Fibroblast of pulmonary artery (primary cell): Measurements from ENCODE around the gene TMCC3.
A peak's percentile ranks its signal among the peaks of the same experiment; 100 is the strongest.

Source experiments
- DNase-seq: peaks from one replicate; pipeline ENCODE4 v3.0.0-alpha.2; 2010; ENCODE audit warnings: low read depth
- H3K4me3 ChIP-seq: replicated peaks from 2 replicates; pipeline ENCODE4 v1.5.1; 2011; ENCODE audit warnings: low read depth, mild to moderate bottlenecking, control low read depth, low read length, moderate library complexity
- TF ChIP-seq, protein P1 (sequence below): IDR thresholded peaks from 2 replicates; pipeline ENCODE4 v1.5.1; 2011; ENCODE audit warnings: mild to moderate bottlenecking, control low read depth, low read length, inconsistent platforms; ENCODE audit errors: missing control alignments

The TMCC3 gene

DNA sequence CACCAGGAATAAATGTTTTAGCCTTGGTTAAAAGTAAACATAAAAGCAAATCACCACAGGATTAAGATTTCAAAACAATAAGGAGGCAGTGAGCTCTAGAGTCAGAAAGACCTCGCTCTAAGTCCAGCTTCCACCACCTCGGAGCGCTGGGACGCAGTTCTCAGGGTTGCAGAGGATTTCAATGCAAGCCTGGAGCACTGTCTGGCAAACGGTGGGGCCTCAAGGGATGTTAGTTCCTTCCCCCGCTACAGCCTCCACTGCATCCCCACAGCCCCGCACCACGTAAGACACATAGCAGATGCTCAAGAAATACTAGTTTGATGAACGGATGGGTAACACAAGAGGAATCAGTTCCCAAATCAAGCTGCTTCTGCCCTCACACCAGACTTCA is 39.3 kb upstream of the TMCC3 start:
- H3K4me3 ChIP-seq: peak overlapping the region; percentile 15
- peak; percentile 26 for DNase-seq
- TF ChIP-seq, protein P1, sequence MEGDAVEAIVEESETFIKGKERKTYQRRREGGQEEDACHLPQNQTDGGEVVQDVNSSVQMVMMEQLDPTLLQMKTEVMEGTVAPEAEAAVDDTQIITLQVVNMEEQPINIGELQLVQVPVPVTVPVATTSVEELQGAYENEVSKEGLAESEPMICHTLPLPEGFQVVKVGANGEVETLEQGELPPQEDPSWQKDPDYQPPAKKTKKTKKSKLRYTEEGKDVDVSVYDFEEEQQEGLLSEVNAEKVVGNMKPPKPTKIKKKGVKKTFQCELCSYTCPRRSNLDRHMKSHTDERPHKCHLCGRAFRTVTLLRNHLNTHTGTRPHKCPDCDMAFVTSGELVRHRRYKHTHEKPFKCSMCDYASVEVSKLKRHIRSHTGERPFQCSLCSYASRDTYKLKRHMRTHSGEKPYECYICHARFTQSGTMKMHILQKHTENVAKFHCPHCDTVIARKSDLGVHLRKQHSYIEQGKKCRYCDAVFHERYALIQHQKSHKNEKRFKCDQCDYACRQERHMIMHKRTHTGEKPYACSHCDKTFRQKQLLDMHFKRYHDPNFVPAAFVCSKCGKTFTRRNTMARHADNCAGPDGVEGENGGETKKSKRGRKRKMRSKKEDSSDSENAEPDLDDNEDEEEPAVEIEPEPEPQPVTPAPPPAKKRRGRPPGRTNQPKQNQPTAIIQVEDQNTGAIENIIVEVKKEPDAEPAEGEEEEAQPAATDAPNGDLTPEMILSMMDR: no peak

GRCh38 chr12:94689002-94689645 is 38.8 kb upstream of the TMCC3 start:
- TF ChIP-seq, protein P1: no peak
- peak overlapping the region; percentile 15 for H3K4me3 ChIP-seq
- DNase-seq: peak; percentile 76

GRCh38 chr12:94687891-94688290 is 37.5 kb upstream of the TMCC3 start:
- TF ChIP-seq, protein P1: no peak
- no peak for DNase-seq
- no peak overlapping the region for H3K4me3 ChIP-seq

DNA sequence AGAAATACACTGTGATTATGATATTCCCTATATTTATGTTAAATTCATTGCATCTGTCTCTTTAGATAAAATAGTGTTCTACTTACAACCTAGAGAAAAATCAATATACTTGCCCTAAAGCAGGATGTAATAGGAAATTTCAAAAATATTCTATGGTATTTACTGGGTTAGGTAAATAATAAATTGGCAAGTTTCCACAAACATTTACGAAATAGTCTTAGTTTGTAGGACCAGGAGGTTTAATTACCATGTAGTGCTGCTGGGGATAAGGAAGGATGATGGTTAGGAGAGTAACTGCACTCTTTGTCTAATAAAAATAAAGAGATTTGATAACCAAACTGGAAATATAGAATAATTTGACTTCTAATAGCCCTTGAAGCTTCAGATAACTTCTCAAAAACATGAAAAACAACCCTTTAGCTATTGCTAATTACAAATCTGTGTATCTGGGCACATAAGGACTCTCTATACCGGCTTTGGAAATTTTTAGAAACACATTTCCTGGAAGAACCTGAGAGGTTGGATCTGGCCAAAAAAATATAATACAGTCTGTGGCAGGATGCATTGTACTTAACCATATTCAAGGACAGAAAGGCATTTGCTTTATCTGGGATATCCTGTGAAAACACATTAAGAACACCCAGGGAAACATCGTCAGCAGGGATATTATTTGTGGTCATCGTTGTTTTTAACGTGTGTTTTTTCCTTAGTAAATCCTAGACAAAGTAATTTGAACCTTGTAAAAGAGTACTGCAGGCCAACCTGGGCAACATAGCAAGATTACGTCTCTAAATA is 36.7 kb upstream of the TMCC3 start:
- TF ChIP-seq, protein P1: no peak
- DNase-seq: peak; percentile 9
- no peak overlapping the region for H3K4me3 ChIP-seq

DNA sequence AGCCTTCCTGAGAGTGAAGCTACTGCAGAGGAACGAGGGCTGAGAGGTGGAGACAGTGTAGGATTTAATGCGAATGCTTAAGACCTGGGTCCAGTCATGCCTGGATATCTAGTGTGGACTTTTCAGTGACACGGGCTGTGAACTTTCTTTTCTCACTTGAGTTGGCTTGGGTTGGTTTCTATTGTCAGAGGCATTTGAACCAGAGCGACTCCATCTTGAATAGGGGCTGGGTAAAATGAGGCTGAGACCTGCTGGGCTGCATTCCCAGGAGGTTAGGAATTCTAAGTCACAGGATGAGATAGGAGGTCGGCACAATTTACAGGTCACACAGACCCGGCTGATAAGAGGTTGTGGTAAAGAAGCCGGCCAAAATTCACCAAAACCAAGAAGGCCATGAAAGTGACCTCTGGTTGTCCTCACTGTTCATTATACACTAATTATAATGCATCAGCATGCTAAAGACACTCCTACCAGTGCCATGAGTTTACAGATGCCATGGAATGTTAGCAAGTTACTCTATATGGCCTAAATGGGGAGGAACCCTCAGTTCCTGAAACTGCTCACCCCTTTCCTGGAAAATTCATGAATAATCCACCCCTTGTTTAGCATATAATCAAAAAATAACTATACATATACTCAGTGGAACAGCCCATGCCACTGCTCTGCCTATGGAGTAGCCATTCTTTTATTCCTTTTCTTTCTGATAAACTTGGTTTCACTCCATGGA is 34.2 kb upstream of the TMCC3 start:
- no peak overlapping the region for H3K4me3 ChIP-seq
- no peak for DNase-seq
- TF ChIP-seq, protein P1: no peak

DNA sequence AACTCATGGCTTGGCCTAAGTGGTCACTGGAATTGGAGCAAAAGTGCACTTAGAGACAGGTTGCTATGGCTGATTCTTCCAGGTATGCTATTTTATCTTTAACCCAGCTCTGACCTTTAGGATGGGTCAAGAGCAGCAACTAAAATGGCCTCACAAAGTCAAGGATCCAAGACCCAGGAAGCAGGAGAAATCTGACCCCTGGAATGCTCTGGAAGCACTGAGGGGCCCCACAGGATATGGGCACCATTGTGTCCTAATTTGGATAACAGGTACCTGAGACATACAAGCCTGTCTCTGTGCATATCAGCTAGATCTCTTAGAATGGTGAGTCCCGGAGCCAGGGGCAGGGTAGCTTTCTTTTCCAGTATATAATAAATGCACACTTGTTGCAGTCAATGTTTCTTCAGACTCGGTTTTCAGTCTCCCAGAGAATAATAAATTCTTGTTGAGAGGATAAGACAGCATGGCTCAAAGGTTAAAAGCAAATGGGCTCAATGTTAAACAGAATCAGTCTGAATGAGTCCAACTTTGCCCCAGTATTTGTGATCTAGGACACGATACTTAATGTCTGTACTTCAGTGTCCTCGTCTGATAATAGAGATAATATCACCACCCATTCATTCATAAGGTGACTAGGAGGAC is 29.3 kb upstream of the TMCC3 start:
- H3K4me3 ChIP-seq: no peak overlapping the region
- TF ChIP-seq, protein P1: no peak
- DNase-seq: no peak
